GM12865 (cell line): ENCODE data around the gene LENEP.
A peak's percentile ranks its signal among the peaks of the same experiment; 100 is the strongest.
"Not testable (repeated sequence)": the region's sequence is repeated elsewhere in the genome, so short reads cannot be mapped to it uniquely, and the experiment has no call there.

Experiments
- DNase-seq: peaks from one replicate; pipeline ENCODE4 v3.0.0; 2010; ENCODE audit warnings: low read depth
- H3K4me3 ChIP-seq: 2 replicates; pipeline ENCODE4 v1.5.1; 2011; ENCODE audit warnings: mild to moderate bottlenecking, low read depth, low read length, control low read depth
- CTCF ChIP-seq: IDR thresholded peaks from 2 replicates; pipeline ENCODE4 v1.5.1; 2011; ENCODE audit warnings: low read length, control low read depth, low read depth, inconsistent platforms; ENCODE audit not compliant: insufficient read depth; ENCODE audit errors: missing control alignments

Gene LENEP

DNA sequence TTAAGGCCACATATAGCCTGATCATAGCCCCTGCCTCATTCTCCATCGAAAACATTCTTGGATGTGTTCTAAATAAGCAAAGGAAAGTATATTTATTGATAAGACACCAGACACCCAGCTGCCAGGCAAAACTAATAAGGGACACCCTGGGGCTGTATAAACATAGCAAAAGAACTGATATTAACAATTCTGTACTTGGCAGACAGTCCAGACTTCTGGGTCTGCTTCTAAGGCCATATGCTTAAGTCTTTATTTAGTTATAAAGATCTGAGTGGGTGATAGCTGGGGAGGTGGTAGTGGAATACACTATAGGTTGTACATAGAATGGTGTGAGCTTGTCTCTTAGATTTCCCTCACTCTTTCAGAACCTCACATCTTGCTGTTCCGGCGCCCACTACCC is 15.0 kb upstream of the LENEP start:
- H3K4me3 ChIP-seq, result no peak overlapping the region
- no peak for DNase-seq
- no peak for TF ChIP-seq CTCF

DNA sequence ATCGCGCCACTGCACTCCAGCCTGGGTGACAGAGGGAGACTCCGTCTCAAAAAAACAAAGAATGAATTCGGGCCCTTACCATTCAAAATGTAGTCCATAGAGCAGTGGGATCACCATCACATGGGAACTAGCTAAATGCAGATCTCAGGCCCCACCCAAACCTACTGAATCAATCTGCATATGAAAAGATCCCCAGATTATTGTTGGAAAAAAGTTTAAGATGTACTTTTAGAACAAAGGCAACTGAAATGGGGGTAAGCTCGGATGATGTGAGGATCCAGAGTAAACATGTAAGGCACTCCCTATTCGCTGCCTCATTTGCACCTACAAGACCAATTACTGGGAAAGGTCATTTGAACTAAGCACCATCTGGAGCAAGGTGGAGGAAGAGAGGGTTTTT is 11.0 kb upstream of the LENEP start:
- H3K4me3 ChIP-seq, result peak overlapping the region; percentile 61
- DNase-seq, result no peak
- no peak for TF ChIP-seq CTCF

DNA sequence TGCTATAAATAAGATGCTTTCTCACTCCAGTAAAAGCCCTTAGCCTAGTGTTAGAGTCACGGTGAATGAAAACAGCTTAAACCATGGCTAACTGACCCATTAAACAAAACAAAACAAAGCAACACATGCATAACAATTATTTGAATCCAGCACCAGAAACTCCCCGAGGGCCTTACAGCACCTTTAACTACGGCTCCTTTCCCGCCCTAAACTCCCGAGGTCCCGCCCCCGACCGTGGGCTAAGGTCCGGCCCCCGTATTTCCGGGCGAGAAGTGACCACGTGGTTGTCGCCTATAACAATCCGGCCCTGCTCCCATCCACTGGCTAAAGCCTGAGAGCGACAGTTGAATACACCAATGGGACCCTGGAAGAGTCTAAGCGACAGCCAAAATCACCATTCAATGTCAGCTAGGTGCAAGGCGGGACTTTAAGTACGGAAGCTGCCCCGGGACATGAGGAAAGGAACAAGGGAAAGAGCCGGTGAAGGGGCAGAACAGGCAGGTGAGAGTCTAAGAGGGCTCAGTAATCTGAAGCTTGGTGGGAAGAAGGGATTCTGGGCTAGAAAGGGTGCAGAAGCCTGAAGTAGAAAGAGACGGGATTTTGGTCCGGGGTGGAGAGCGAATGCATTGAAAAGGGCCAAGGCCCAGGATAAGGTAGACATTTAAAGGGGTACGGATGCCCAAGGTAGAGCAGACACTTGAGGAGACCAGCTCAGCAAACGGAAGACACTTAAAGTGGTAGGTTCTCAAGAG is 10.3 kb upstream of the LENEP start, which contains the start of gene FLAD1:
Gene FLAD1 (plus strand): TSS at position 448 of the 752 bp plus-strand sequence. CDS start 351 bp downstream, outside the sequence.
- H3K4me3 ChIP-seq, result peak within 1 kb of the TSS; percentile 78
- TF ChIP-seq CTCF, result no peak
- DNase-seq, result peak; percentile 100

DNA sequence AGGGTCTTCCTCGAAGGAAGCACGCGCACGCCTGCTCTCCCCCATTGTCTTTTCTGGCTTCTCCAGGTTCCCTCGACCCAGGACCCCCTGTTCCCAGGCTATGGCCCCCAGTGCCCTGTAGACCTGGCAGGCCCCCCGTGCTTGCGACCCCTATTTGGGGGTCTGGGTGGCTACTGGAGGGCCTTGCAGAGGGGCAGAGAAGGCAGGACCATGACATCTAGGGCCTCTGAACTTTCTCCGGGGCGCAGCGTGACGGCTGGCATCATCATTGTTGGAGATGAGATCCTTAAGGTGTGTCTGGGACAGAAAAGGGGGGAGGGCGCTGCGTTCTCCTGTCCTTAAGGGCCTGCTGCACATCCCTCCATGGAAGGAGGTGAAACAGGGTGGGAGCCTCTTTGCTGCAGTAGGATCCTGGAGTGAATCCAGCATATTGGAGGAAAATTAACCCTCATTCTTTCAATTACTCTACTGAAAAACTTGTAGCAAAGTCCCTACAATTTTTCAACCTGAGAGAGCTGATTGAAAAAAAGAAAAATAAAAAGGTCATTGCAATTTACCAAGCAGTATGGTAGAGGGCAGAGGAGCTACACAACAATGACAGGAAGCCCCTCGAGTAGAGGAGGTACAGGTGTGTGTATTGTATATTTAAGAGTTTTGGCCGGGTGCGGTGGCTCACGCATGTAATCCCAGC is 9.5 kb upstream of the LENEP start:
- peak overlapping the region; percentile 78 for H3K4me3 ChIP-seq
- no peak for TF ChIP-seq CTCF
- no peak for DNase-seq

- DNase-seq, H3K4me3 ChIP-seq: not testable (repeated sequence)
Measured at GRCh38 chr1:154986736-154987135, 6.7 kb upstream of the LENEP start.

- DNase-seq, result no peak
- TF ChIP-seq CTCF, result no peak
- H3K4me3 ChIP-seq, result no peak overlapping the region
Measured at GRCh38 chr1:154987326-154987725, 6.1 kb upstream of the LENEP start.

DNA sequence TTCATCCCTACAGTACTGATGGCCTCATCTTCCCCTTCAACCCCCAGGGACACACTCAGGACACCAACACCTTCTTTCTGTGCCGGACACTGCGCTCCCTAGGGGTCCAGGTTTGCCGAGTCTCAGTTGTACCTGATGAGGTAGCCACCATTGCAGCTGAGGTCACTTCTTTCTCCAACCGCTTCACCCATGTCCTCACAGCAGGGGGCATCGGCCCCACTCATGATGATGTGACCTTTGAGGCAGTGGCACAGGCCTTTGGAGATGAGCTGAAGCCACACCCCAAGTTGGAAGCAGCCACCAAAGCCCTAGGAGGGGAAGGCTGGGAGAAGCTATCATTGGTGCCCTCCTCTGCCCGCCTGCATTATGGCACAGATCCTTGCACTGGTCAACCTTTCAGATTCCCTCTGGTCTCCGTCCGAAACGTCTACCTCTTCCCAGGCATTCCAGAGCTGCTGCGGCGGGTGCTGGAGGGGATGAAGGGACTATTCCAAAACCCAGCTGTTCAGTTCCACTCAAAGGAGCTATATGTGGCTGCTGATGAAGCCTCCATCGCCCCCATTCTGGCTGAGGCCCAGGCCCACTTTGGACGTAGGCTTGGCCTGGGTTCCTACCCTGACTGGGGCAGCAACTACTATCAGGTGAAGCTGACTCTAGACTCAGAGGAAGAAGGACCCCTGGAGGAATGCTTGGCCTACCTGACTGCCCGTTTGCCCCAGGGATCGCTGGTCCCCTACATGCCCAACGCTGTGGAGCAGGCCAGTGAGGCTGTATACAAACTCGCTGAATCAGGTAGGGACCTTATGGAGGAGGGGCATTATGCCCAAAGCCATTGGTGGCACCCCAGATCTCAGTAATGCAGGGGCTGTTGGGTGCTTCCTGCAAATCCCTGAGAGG is 5.1 kb upstream of the LENEP start:
- DNase-seq, result no peak
- no peak overlapping the region for H3K4me3 ChIP-seq
- TF ChIP-seq CTCF, result no peak
